GM06990 (cell line): ENCODE results near the gene ARHGAP44.

Experiments used
- DNase-seq: peaks from one replicate; pipeline ENCODE4 v3.0.0-alpha.2; 2011; ENCODE audit not compliant: insufficient read length; ENCODE audit errors: extremely low read depth
- H3K27me3 ChIP-seq: replicated peaks from 2 replicates; pipeline ENCODE4 v1.6.0; 2011; ENCODE audit warnings: low read length; ENCODE audit not compliant: control insufficient read depth, insufficient read depth
- H3K36me3 ChIP-seq: 2 replicates; pipeline ENCODE4 v1.5.1; 2011; ENCODE audit warnings: low read length; ENCODE audit not compliant: control insufficient read depth, insufficient read depth
- H3K4me3 ChIP-seq: replicated peaks from 2 replicates; pipeline ENCODE4 v1.5.1; 2011; ENCODE audit warnings: low read depth, mild to moderate bottlenecking, control low read depth, low read length
- CTCF ChIP-seq: IDR thresholded peaks from 2 replicates; pipeline ENCODE4 v1.5.1; 2011; ENCODE audit warnings: low read length, control low read depth, mild to moderate bottlenecking, inconsistent platforms; ENCODE audit not compliant: insufficient read depth, poor library complexity, severe bottlenecking

The ARHGAP44 gene

GRCh38 chr17:12883472-12883871 lies 94.2 kb downstream of the ARHGAP44 start:
- no peak overlapping the region for H3K4me3 ChIP-seq
- no peak for DNase-seq
- no peak for TF ChIP-seq CTCF
- no peaks in the 10 kb centered on the region for H3K36me3 ChIP-seq
- no peaks in the 10 kb centered on the region for H3K27me3 ChIP-seq

- H3K4me3 ChIP-seq, result no peak overlapping the region
- H3K27me3 ChIP-seq, result no peaks in the 10 kb centered on the region
- TF ChIP-seq CTCF, result no peak
- DNase-seq, result no peak
- no peaks in the 10 kb centered on the region for H3K36me3 ChIP-seq
Observed at GRCh38 chr17:12887088-12887487, 97.8 kb downstream of the ARHGAP44 start.

- H3K4me3 ChIP-seq, result no peak overlapping the region
- DNase-seq, result no peak
- no peak for TF ChIP-seq CTCF
- no peaks in the 10 kb centered on the region for H3K27me3 ChIP-seq
- no peaks in the 10 kb centered on the region for H3K36me3 ChIP-seq
Observed at GRCh38 chr17:12896180-12896785, 107.0 kb downstream of the ARHGAP44 start.

GRCh38 chr17:12898110-12898509 lies 108.8 kb downstream of the ARHGAP44 start:
- Histone ChIP-seq H3K4me3 (no peak overlapping the region), H3K36me3 (no peaks in the 10 kb centered on the region), H3K27me3 (no peaks in the 10 kb centered on the region)
- no peak for TF ChIP-seq CTCF
- DNase-seq, result no peak

DNA sequence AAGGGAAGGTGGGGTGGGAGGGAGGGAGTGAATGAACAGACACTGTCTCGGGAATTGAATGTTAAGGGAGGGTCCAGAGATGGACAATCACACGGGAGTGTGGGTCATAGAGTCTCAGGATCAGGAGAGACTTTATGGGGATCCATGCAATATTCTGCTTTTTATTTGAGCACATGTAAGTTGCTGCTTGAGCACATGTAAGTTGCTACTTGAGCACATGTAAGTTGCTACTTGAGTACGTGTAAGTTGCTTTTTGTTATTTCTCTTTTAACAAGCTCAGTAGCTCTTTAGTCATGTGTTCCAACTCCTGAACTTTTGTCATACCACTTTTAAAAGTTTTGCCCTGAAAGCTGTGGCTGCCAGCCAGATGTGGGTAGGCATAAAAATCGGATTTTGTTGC lies 110.3 kb downstream of the ARHGAP44 start:
- DNase-seq, result no peak
- TF ChIP-seq CTCF, result no peak
- Histone ChIP-seq H3K27me3 (no peaks in the 10 kb centered on the region), H3K4me3 (no peak overlapping the region), H3K36me3 (no peaks in the 10 kb centered on the region)

DNA sequence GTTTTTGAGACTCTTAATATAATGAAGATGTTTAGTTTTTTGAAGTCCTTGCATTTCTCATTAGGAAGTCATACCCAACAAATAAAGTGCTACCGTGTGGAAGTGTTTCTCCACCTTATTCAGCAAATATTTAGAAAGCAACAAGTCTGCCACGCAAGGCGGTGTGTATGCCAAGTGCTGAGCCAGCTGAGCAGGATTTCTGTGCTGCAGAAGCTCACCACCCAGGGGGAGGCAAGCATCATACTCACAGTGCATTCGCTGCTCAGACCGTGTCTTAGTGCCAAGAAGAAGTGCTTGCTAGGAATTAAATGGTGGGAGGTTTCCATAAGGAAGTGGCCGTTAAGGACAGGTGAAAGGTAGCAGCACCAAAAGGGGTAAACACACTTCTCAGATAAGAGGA lies 111.2 kb downstream of the ARHGAP44 start:
- TF ChIP-seq CTCF, result no peak
- H3K36me3 ChIP-seq, result no peaks in the 10 kb centered on the region; the same call in 1 of the 2 replicates
- H3K4me3 ChIP-seq, result no peak overlapping the region
- no peaks in the 10 kb centered on the region for H3K27me3 ChIP-seq
- no peak for DNase-seq
